Activated T-helper 1 cell treated with Interleukin-2 at 50 U/mL for 16 hours (primary cell): ENCODE results near the gene PDZD2.
"Not testable (repeated sequence)": the region's sequence is repeated elsewhere in the genome, so short reads cannot be mapped to it uniquely, and the experiment has no call there.

Experiments
- DNase-seq: peaks from one replicate; pipeline ENCODE4 v3.0.0-alpha.2; 2020; ENCODE audit warnings: low read depth

PDZD2 gene

DNA sequence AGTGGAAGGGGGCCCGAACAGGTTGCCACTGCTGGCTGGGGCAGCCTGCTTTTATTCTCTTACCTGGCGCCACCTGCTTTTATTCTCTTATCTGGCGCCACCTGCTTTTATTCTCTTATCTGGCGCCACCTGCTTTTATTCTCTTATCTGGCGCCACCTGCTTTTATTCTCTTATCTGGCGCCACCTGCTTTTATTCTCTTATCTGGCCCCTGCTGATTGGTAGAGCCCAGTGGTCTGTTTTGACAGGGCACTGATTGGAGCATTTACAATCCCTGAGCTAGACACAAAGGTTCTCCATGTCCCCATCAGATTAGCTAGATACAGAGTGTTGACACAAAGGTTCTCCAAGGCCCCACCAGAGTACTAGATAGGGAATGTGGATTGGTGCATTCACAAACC, 52.5 kb downstream of the PDZD2 start:
- not testable (repeated sequence) for DNase-seq

DNA sequence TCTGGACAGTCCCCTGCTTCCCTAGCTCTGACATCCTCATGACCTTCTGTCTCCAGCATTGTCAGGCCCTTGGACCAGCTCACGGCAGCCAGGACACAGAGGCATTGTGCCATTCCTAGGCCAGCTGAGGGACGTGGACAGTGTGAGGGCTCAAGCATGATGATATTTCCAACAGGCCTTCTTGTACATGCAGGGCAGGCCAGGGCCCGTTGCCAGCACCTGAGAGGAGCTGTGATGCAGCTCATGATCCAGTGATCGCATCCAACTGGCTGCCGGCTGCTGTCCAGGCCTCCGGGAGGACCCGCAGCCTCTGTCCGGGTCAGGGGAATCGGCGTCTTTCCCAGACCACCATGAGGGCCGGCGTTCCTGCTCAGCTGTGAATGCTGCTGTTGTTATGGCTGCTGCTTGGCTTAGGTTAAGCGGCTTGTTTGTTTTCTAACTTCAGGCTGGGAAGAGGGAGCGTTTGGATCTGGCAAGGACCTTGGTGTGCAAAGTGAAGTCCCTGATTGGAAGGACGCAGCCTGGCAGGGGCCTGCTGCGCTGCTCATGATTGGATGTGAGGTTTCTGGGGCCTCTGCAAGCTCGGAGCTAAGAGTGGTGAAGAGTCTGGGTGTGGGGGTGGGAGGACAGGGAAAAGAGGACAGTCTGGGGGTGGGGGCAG, 53.8 kb downstream of the PDZD2 start:
- no peak for DNase-seq

DNA sequence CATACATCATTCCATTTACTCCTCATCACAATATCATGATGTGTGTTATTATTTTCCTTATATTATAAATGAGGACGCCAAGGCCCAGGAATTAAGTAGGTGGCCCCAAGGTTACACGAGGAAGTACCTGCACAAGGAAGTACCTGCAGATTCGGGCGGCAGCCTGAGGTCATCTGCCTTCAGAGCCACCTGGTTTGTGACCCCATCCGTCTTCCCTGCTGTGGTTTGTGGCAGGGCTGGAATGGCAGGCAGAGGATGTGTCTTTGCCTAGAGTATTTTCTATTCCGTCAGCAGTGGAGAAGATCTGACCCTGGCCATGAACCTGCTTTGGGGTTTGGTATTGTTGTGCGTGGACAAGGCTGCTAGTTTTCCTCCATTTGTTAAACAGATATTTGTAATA, 59.7 kb downstream of the PDZD2 start:
- no peak for DNase-seq

DNA sequence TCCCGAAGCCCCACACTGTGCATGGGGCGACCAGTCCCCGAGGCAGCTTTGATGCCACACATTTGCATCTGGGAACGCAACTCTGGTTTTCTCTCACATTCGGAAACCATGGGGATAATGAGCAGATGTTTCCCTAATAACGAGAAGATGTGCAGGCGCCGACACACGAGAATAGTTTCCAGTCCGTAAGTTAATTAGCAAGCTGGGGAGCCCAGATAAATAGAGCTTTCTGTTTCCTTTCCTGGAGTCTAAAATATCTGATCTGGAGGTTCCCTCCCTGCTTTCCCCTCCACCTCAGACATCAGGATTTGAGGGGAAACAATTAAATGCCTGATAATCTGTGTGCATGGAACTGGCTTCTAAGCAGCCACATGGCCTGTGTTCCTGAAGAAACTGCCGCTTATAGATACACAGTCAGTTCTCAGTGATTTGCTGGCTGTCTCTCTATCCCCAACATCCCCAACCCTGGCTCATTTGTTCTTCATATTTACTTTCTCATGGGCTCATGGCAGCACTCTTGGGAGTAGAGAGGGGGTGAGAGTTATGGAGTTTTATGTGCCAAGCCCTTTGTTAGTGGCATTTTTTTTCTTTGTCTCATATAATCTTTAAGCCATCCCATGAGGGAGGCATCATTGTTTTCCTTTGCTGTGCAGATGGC, 62.8 kb downstream of the PDZD2 start:
- no peak for DNase-seq

DNA sequence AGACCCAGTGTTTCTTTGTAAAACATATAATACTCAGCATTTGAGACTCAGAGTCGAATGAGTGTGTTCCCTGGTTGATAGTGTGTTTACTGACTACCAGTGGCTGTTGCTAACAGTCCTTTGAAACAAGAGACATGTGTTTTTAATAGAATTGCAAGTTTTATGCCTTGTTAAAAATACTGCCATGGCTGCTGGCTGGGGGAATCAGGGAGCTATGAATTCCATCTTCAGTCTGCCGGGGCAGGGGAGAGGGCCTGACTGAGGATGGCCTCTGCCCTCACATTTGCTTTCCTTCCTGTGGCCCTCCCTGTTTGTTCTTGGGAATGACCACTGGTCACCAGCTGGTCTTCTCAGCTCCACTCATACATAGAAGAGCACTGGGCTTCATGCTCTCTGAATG, 63.8 kb downstream of the PDZD2 start:
- DNase-seq, result no peak

DNA sequence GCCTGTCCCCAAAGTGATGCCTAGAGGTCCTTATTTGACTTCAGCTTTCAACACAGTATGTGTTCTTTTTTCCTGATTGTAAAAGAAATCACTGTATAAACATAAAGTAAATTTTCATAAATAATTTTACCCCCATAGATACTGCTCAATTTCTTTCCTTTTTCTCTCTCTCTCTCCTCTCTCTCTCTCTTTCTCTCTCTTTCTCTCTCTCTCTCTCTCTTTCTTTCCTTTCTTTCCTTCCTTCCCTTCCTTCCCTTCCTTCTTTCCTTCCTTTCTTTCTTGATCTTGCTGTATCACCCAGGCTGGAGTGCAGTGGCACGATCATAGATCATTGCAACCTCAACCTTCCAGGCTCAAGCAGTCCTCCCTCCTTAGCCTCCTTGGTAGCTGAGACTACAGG, 64.8 kb downstream of the PDZD2 start:
- DNase-seq, result no peak

GRCh38 chr5:31706186-31706585, 67.3 kb downstream of the PDZD2 start:
- no peak for DNase-seq

GRCh38 chr5:31707329-31707728, 68.4 kb downstream of the PDZD2 start:
- DNase-seq, result no peak

DNA sequence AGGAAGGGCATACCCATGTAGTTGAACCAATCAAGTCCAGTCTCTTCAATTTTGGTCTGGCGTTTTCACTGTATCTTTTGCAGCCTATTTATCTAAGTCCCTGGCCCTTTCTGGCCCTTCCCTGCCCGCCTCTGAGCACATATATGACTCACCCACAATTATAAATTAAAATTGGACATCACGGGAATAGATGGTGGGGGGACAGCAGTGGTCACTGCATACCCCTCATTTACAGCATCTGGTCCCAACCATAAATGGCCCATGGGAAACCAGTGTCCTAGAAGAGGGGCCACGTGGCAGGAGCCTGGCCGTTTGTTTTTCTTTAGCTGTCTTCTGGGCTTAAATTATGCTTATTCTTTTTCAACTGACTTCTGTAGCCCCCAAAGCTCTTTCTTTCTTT, 69.2 kb downstream of the PDZD2 start:
- DNase-seq, result no peak

- DNase-seq, result no peak
Measured at GRCh38 chr5:31711363-31711762, 72.4 kb downstream of the PDZD2 start.

- no peak for DNase-seq
Measured at GRCh38 chr5:31711935-31712592, 73.1 kb downstream of the PDZD2 start.

DNA sequence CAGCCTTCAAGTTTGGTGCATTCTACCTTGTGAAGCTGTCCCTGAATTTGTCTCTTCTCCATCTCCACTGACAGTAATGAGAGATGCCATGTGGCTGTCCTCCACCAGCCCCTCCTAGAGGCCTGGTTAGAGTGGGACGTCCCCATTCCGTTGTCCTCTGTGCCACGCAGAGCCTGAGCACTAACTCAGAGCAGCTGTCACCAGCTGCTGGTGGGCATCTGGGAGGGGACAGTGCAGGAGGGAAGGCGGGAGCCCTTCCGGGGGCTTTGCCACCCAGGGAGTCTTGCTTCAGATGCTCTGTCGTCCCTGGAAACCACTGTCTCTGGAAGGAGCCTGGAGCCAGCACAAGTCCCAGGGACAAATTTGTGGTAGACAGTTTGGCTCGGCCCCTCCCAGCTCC, 78.6 kb downstream of the PDZD2 start:
- DNase-seq, result no peak

GRCh38 chr5:31720004-31720403, 81.1 kb downstream of the PDZD2 start:
- DNase-seq, result no peak

- no peak for DNase-seq
Measured at GRCh38 chr5:31720811-31721345, 81.9 kb downstream of the PDZD2 start.

GRCh38 chr5:31722111-31722510, 83.2 kb downstream of the PDZD2 start:
- DNase-seq, result no peak

DNA sequence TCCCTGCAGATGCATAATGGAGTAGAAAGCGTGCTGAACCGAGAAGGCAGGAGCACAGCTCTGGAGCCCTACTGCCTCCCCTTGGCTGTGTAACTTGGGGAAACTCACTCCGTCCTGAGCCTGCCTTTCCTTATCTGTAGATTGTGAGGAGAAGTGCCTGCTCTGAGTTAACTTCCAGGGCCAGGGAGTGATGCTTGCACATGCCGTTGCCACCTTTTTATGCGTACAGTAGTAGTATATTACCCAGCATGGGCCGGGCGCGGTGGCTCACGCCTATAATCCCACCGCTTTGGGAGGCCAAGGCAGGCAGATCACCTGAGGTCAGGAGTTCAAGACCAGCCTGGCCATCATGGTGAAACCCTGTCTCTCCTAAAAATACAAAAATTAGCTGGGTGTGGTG, 87.1 kb downstream of the PDZD2 start:
- no peak for DNase-seq

DNA sequence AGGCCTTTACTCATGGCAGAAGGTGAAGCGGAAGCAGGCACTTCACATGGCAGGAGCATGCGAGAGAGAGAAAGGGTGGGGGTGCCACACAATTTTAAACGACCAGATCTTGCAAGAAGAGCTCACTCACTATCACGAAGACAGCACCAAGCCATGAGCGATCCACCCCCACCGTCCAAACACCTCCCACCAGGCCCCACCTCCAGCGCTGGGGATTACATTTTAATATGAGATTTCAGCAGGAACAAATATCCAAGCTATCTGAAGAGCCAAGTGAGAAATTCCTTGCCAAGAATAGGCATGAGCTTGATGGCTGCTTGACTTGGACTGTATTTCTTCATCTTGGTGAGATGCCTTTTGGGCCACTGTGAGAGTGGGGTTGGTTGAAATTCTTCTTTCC, 88.0 kb downstream of the PDZD2 start:
- DNase-seq, result no peak

GRCh38 chr5:31728039-31728438, 89.1 kb downstream of the PDZD2 start:
- no peak for DNase-seq

GRCh38 chr5:31728806-31729205, 89.9 kb downstream of the PDZD2 start:
- not testable (repeated sequence) for DNase-seq

- DNase-seq, result no peak
Measured at GRCh38 chr5:31730139-31730538, 91.2 kb downstream of the PDZD2 start.

DNA sequence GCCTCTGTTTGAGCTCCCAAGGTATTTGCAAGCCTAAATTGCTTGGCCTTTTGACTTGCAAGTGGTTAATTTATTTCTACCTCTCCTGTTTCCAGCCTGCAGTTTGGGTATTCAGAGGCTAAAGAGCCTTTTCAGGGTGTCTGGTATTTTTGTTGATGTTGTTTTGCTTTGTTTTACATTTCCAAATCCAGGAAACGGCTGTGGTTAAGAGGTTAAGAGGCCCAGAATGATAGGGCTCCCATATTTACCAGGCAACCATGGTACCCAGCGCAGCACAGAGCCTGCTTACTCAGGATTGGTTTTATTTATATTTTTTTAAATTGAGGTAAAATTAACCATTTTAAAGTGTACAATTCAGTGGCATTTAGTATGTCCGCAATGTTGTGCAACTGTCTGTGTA, 92.1 kb downstream of the PDZD2 start:
- DNase-seq, result no peak

DNA sequence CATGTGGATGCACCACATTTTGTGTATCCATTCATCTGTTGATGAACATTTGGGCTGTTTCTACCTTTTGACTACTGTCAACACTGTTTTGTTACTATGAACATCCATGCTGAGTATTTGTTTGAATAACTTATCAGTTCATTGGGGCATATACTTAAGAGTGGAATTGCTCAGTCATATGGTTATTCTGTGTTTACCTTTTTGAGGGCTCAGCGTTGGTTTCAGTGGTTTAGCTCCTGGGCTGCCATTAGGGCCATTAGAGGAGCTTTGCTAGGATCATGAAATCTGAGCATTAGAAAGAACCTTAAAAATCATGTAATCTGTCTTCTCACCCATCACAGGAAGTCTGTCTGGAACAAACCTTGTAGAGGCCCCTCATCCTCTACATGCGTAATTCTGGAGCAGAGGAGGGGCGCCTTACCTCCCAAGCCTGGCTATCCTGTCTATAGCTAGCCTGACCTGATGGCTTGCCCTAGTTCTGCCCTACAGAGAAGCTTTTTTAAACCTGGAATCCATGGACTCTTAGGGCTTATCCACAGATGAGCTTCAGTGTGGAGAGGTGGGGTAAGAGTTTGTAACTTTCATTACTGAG, 92.9 kb downstream of the PDZD2 start:
- DNase-seq, result no peak

GRCh38 chr5:31732821-31733220, 93.9 kb downstream of the PDZD2 start:
- not testable (repeated sequence) for DNase-seq
